ELF-1 (cell line): ENCODE results near the gene KAZN.

Experiments
- DNase-seq: peaks from one replicate; pipeline ENCODE4 v3.0.0-alpha.2; 2016; ENCODE audit warnings: low read depth, low spot score

Gene KAZN

DNA sequence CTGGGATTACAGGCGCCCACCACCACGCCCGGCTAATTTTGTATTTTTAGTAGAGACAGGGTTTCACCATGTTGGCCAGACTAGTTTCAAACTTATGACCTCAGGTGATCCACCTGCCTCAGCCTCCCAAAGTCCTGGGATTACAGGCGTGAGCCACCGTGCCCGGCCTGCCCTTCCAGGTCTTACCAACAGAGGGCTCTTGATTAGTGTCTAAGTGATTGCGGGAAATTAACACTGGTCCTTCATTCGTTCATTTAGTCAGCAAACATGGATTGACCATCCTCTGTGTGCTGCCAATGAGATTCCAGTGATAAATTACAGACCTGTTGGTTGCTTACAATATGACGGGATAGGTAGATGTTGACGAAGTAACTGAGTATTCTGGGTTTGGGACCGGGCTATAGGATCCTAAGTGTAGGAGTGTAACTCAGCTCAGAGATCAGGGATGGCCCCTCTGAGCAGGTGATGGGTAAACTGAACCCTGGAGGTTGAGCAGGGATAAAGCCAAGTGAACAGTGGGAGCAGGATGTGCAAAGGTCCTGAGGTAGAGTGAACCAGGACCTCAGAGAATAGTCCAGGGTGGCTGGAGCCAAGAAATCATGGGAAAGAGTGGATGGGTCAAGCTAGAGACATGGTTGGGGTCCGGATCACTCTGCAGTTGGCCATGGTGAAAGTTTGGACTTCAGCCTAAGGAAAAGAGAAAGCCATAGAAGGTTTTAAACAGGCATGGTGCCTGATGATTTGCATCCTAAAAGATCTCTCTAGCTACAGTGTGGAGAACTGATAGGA is 171.2 kb downstream of the KAZN start:
- no peak for DNase-seq

DNA sequence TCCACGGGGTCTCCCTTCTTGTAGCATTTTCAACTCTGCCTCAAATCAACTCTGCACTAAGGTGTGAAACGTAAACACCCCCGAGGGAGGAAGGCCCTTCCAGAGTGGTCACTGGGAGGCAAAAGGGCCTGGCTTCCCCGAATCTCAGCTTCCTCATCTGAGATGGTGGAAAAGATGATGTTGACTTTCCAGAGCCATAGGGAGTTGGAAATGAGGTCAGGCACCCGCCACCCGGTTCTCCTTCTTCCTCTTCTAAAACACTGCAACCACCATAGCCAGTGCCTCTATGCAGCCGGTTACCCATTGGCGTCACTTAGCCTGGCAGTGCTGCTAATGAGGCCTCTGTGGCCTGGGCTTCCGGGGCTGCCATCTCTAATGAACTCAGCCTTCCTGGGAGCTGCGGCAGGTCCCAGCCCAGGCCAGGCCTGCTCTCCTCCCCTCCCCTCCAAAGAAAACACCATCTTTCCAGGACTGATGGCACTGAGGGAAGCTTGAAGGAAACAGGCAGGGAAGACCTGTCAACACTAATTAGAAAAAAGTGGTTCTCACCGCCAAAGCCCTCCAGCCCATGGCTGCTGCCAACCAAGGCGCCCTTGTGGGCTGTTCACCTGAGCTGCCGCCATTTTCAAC is 175.0 kb downstream of the KAZN start:
- peak; percentile 27 for DNase-seq

DNA sequence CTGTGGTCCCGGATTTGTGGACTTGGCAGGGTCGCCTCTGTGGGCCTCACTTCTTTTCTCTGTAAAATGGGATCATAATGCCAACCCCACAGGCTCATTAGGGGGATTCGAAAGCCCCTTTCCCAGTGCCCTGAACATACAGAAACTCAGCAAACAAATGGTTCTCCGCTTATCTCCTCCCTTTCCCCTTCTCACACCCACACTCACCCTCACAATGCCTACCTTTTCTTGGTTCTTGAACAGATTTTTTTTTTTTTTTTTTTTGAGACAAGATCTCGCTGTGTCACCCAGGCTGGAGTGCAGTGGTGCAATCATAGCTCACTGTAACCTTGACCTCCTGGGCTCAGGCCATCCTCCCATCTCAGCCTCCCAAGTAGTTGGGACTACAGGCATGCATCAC is 175.7 kb downstream of the KAZN start:
- no peak for DNase-seq

DNA sequence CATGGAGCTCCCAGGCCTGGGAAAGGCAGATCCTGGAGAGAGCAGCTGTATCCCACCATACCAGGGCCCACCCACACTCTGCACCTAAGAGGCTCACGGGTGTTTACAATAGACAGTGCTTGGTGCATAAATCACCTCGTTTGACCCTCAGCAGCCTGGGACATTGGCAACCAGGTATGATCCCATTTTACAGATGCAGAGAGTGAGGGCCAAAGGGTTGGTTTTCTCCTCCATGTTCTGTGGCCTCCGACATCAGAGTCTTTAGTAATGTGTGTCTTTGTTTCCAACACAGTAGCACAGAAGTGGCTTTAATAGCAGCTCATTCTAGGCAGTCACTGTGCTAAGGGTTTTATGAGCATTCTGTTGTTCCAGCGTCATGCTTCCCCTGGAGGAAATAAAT is 176.5 kb downstream of the KAZN start:
- DNase-seq, result no peak

GRCh38 chr1:14775434-14775833 is 176.9 kb downstream of the KAZN start:
- DNase-seq, result no peak

- DNase-seq, result no peak
Measured at GRCh38 chr1:14777516-14778506, 179.3 kb downstream of the KAZN start.

- no peak for DNase-seq
Measured at GRCh38 chr1:14778541-14778897, 180.0 kb downstream of the KAZN start.

GRCh38 chr1:14778898-14779865 is 180.7 kb downstream of the KAZN start:
- peak; percentile 72 for DNase-seq

GRCh38 chr1:14780271-14780670 is 181.8 kb downstream of the KAZN start:
- DNase-seq, result no peak

DNA sequence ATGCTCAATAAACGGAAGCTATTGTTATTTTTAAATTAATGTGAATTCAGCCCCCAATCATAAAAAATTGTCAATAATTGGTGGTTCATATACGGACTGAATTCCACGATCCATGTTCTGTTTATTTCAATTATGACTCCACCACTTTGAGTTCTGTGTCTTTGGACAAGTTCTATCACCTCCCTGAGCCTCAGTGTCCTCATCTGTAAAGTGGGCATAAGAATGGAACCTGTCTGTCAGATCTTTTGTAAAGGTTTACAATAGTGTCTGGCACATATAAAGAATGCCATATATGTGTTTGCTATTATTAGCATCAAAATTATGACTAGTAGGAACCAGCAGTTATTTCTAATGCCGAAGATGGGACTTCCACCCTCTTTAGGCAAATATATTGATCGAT is 183.3 kb downstream of the KAZN start:
- DNase-seq, result no peak

DNA sequence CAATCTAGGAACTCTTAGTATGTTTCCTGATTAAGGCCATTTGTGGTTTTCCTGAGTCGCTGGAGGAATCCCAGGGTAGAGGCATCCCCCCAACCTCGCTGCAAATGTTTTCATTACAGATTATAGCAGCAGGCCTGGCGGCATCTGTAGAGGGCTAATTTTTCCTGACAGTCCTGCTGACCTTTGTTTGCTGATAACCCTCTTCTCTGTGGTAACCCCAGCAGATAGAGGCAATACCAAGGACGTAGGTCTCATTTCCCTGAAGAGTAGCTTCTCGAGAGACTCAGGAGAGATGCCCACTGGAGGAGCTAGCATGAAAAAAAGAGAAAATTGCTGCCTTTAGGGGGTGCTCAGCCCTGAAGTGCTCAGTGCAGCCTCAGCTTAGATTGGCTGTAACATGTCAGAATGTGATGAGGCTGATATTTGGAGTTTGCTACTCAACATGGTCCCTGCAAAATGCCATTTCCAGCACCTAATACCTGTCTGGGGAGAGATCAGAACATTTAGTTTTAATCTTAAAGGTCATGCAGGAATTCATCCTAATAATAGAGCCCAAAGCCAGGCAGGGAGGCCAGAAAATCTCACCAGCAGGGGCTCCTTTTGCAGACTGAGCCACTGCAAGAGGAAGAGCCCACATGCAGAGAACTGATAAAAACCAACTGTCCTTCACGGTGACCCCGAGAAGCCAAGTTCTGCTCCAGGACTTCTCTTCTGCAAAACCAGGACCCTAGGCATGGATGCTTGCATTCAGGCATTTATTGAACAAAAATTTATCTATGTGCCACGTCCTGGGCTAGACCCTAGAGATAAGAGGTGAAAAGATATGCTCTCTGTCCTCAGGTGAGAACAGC is 184.5 kb downstream of the KAZN start:
- peak; percentile 25 for DNase-seq

DNA sequence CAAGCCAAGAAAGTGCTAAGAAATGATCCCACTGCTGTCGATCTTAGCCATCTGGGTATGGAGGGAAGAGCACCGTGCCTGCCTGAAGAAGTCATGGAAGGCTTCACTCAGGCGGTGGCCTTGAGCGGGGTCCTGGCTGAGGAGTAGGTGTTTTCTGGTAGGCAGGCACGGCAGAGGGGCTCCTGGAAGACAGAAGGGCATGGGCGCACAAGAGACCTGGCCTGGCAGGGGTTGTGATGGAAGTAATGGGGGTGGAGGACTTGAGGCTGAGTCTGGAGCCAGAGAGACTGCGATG is 185.1 kb downstream of the KAZN start:
- no peak for DNase-seq

DNA sequence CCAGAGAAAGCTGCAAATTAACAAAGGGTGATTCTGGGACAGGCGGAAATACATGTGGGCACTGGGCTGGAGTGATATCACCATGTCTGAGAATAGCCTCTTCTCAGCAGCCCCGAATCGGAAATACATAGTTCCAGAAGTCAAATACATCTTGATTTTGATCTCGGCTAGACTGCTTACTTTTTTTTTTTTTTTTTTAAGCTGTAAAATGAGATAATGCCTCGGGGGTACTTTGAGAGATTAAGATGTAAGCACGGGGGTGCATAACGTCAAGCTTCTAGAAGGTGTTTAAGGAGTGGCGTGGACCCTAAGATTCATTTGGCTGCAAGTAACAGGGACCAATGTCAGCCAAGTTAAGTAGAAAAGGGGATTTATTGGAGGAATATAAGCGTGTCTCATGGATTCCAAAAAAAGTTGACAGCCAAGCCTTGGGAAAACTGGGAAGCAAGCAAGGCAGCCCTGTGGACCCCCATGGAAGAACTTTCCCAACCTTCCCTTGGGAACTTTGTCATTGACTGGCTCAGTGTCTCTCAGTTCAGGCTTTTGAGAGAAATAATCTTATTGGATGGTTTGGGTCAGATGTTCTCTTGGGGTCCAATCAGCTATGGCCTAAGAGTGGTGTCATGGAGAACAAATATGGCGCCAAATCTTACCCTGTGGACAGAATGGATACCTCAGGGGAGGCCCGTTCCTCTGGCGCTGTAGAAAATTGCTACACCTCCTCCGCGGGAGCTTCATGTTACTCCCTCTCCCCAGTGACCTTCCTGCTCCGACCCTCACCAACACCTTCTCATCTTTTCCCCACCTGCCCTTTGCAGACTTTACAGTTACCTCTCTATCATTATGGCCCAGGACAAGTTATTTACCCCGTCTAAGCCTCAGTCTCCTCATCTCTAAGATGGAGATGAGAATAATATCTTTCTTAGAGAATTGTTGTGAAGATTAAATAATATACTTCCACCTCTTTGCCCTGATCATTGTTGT is 186.6 kb downstream of the KAZN start:
- no peak for DNase-seq

- no peak for DNase-seq
Measured at GRCh38 chr1:14786109-14786675, 187.7 kb downstream of the KAZN start.

- DNase-seq, result no peak
Measured at GRCh38 chr1:14786681-14787080, 188.2 kb downstream of the KAZN start.

DNA sequence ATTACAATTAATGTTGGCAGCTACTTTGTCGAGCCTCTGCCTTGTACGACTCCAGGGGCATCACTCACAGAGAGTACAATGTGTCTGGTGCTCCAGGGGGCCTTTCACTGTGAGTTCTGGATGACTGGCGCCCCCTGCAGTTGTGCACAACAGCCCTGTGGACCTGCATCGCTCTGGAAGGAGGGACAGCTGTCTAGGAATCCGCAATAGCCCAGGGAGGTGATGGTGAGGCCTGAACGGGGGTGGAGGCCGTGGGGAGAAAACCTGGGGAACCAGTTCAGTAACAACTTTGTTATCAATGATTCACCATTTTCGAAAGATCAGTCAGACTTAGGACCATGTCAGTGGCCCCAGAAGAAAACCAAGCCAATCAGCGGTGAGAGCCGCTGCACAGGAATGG is 189.1 kb downstream of the KAZN start:
- DNase-seq, result peak; percentile 53

DNA sequence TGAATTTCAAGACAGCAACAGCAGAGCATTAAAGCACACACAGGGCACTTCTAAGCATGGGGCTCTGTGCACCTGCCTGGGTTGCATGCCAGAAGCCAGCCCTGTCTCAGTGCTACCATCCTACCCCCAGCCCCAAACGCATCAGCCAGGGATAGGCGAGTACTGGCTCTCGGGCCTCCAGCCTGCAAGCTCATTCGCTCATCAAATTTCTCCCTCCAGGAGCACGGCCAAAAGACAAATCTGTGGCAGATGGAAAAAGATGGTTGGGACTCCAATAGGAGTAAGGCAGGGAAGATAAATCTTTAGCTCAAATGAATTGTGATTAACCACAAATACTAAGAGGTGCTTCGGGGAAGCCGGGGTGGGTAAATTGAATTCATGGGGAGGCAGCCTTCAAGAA is 189.6 kb downstream of the KAZN start:
- no peak for DNase-seq

DNA sequence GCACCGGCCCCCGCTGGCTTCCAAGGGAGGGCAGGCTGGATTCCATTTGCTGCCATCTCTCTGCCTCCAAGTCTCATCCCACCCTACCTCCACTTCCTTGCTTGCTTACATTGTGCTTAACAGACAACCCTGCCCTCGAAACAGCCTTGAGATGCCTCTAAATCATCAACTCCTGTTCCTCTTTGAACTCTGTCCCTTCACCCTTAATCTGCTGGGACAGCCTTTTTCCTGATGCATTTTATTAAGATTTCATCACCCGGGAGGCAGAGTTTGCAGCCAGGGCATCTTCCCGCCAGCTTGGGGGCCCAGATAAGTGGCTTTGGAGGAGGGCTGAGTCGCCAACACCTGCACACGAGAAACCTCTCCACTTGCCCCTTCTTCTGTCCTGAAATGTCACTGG is 192.5 kb downstream of the KAZN start:
- no peak for DNase-seq

DNA sequence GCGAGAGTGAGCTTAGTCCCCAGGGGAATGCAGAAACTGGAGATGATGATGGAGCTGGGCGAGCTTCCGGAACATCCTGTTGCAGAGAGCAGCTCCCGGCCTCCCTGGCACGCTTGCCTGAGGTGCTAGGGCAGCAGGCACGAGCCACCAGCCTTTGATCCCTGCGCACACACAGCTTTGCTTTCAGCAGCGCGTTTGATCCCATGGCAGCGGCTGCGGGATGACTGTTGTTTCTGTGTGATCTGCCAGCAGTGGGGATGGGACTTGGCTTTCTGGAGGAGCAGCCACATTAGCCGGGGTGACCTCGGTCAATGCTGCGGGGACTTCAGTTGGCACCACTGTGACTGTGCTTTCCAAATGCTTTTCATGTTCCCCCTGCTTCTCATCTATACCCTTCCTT is 193.2 kb downstream of the KAZN start:
- DNase-seq, result no peak
